ENCODE results near the gene NXPE2.

DNA sequence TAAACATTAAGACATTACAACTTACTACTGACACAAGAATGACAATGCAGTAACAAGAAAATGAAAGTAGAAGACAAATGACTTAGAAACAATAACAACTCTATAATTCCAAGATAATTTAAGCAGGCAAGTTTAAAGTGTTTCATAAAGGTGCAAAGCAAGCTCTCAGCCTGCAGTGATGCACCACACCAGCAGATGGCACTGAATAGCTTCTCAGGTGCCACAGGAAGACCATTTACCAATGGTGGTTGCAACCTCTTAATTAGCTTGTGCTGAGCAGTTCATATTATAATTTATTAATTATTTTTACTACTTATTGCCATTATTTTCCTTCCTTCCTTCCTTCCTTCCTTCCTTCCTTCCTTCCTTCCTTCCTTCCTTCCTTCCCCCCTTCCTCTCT, 60.6 kb downstream of the NXPE2 start:
- TF ChIP-seq L3MBTL2 (conservative IDR thresholded peaks at IDR 0.05), result no peak
- TF ChIP-seq FOXM1 (IDR thresholded peaks at IDR 0.05; ENCODE audit: borderline replicate concordance), result no peak
- no peak for TF ChIP-seq SP1 (IDR thresholded peaks at IDR 0.05)

Data from HEK293T (cell line).